ENCODE results near the gene KLF11. TPM values are rescaled to one million over a fixed set of nuclear protein-coding genes. Genes with fewer than 3 reads are reported as not detected.

The KLF11 gene
- total and polyA plus RNA-seq, 2 of the 8 experiments (the other 6 are each of a cell fraction or from before 2014, with no cell fraction given), result 6.4 to 10.1 TPM

DNA sequence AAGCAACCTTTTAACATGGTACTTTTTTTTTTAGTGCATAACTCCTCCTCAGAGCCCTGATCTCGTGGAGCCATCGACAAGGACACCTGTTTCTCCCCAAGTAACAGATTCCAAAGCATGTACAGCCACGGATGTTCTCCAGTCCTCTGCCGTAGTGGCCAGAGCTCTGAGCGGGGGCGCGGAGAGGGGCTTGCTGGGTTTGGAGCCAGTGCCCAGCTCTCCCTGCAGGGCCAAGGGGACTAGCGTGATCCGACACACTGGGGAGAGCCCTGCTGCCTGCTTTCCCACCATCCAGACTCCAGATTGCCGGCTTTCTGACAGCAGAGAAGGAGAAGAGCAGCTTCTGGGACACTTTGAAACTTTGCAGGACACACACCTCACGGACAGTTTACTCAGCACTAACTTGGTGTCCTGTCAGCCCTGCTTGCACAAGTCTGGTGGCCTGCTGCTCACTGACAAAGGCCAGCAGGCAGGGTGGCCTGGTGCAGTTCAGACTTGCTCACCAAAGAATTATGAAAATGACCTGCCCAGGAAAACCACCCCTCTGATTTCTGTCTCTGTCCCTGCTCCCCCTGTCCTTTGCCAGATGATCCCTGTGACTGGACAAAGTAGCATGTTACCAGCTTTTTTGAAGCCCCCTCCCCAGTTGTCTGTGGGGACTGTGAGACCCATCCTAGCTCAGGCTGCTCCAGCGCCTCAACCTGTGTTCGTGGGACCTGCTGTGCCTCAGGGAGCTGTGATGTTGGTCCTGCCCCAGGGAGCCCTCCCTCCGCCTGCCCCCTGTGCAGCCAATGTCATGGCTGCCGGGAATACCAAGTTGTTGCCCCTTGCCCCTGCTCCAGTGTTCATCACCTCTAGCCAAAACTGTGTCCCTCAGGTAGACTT, 4.5 kb downstream of the KLF11 start:
- TF ChIP-seq HDAC2 (IDR thresholded peaks at IDR 0.05; ENCODE audit: borderline replicate concordance in 1 of 2, low read depth in 2 of 2, low read length in 2 of 2), result no peak
- no peak for TF ChIP-seq EGR1 (IDR thresholded peaks at IDR 0.05; ENCODE audit: borderline replicate concordance, low read depth, low read length)
- no peak for TF ChIP-seq SP2 (IDR thresholded peaks at IDR 0.05; ENCODE audit: low read length)
- no peak for TF ChIP-seq SP1 (IDR thresholded peaks at IDR 0.05; ENCODE audit: low read depth, low read length)
- no peak for TF ChIP-seq CEBPB (IDR thresholded peaks at IDR 0.05; ENCODE audit: low read depth, low read length)
- TF ChIP-seq, protein P1, sequence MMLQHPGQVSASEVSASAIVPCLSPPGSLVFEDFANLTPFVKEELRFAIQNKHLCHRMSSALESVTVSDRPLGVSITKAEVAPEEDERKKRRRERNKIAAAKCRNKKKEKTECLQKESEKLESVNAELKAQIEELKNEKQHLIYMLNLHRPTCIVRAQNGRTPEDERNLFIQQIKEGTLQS (IDR thresholded peaks at IDR 0.05; ENCODE audit: insufficient read depth, low read depth, low read length), result no peak
- TF ChIP-seq SIX5 (IDR thresholded peaks at IDR 0.05; ENCODE audit: low read depth, low read length), result no peak
- TF ChIP-seq POLR2AphosphoS5 (IDR thresholded peaks at IDR 0.05; ENCODE audit: low read depth, low read length), result no peak
- H2BK20ac ChIP-seq (ENCODE audit: low read length), result no peak overlapping the region
- no peak overlapping the region for H4K5ac ChIP-seq (ENCODE audit: insufficient read length, low read depth, low read length)
- H3K18ac ChIP-seq (ENCODE audit: extremely low read depth, low read length), result no peak overlapping the region
- DNase-seq (ENCODE audit: low read depth in 1 of 2, low spot score in 2 of 2) (no peak), FAIRE-seq (no peak)
- peaks cover 0 to 25% (median 2%) of the 10 kb centered on the region in 4 experiments; a peak in 2 of 8 replicates for H3K36me3 ChIP-seq (ENCODE audit: control insufficient read depth in 2 of 4, insufficient read depth in 4 of 4, low read length in 3 of 4)
- H4K20me1 ChIP-seq (replicated peaks in 1 of 2; ENCODE audit: control insufficient read depth in 1 of 2, insufficient read depth in 2 of 2, low read length in 2 of 2), result peaks cover 0 to 5% of the 10 kb centered on the region in 2 experiments
- H3K23ac ChIP-seq (ENCODE audit: insufficient read length), result no peak overlapping the region
- H4K91ac ChIP-seq (replicated peaks; ENCODE audit: insufficient read length, low read length), result no peak overlapping the region
- no peak overlapping the region for H2BK120ac ChIP-seq (replicated peaks; ENCODE audit: low read depth, low read length)
- CTCF ChIA-PET (ENCODE audit: partially characterized antibody), result interaction anchor here (0.6 to 7.3 kb wide), 39 partner anchors 9 to 912 kb away, joined by 3 to 59 read pairs (median 5); no protein-coding TSS in a partner anchor
- H3K27me3 ChIP-seq (replicated peaks in 1 of 4; ENCODE audit: control insufficient read depth in 3 of 4, extremely low read depth in 1 of 4, insufficient read depth in 3 of 4, low read length in 3 of 4), result peaks cover 0 to 6% (median 4%) of the 10 kb centered on the region in 4 experiments; a peak in 4 of 7 replicates
- H3K4ac ChIP-seq (replicated peaks; ENCODE audit: insufficient read length, low read depth, low read length), result no peak overlapping the region
- H3K56ac ChIP-seq (replicated peaks; ENCODE audit: insufficient read length, low read depth, low read length), result no peak overlapping the region
- H2BK15ac ChIP-seq (ENCODE audit: low read length), result no peak overlapping the region; the same call in 1 of the 2 replicates
- H2BK5ac ChIP-seq (ENCODE audit: low read depth, low read length), result no peak overlapping the region
- 86% methylated on average over 15 of the region's 15 CpGs; no CpG with 5 or more reads in 1 of the 2 experiments for WGBS, 2 experiments (ENCODE audit: extremely low coverage in 1 of 2, insufficient coverage in 1 of 2, insufficient read length in 1 of 2, insufficient replicate concordance in 2 of 2, low coverage in 1 of 2, low lambda C conversion rate in 2 of 2, missing lambda C conversion rate in 1 of 2)
- H3K14ac ChIP-seq (ENCODE audit: insufficient read length), result no peak overlapping the region
- no peaks in the 10 kb centered on the region for H3K79me2 ChIP-seq (ENCODE audit: control insufficient read depth in 1 of 2, insufficient read depth in 2 of 2, low read length in 2 of 2)
- H3K27ac ChIP-seq (ENCODE audit: low read depth, low read length), result no peak overlapping the region
- no peaks in the 10 kb centered on the region for H3K4me1 ChIP-seq (replicated peaks in 1 of 4; ENCODE audit: control insufficient read depth in 3 of 4, insufficient read depth in 4 of 4, low read length in 3 of 4)
- no peak overlapping the region for H3K4me2 ChIP-seq (ENCODE audit: insufficient read depth in 1 of 2, low read depth in 2 of 2, low read length in 2 of 2)
- H2BK12ac ChIP-seq (ENCODE audit: low read depth, low read length), result no peak overlapping the region
- no peak overlapping the region for H4K8ac ChIP-seq (ENCODE audit: extremely low read depth, insufficient read depth, low read length)
- peaks cover 2% of the 10 kb centered on the region; the same call in 1 of the 2 replicates for H3K23me2 ChIP-seq (ENCODE audit: low read depth, low read length)
- H3K79me1 ChIP-seq (ENCODE audit: low read depth, low read length), result no peaks in the 10 kb centered on the region; the same call in 1 of the 2 replicates
- POLR2A ChIA-PET (ENCODE audit: partially characterized antibody), result interaction anchor here (0.6 to 2.5 kb wide), 7 partner anchors 9 to 392 kb away, joined by 3 to 12 read pairs (median 4); no protein-coding TSS in a partner anchor
- H2AK5ac ChIP-seq (ENCODE audit: low read depth, low read length), result no peak overlapping the region
- H3K9me3 ChIP-seq (ENCODE audit: insufficient read depth in 2 of 2, low read depth in 1 of 2, low read length in 1 of 2), result peaks cover 0 to 8% of the 10 kb centered on the region in 2 experiments; a peak in 1 of 4 replicates
- no peak overlapping the region for H3K4me3 ChIP-seq (ENCODE audit: extremely low read depth in 1 of 4, insufficient read depth in 2 of 4, low read depth in 3 of 4, low read length in 4 of 4)
- H2AFZ ChIP-seq (ENCODE audit: low read length), result no peak overlapping the region
- no peak overlapping the region for H3K9ac ChIP-seq (replicated peaks in 1 of 4; ENCODE audit: extremely low read depth in 1 of 4, low read depth in 3 of 4, low read length in 3 of 4)
